IPS-15b (cell line): ENCODE data around the gene COL23A1.
"Not testable (repeated sequence)": the region's sequence is repeated elsewhere in the genome, so short reads cannot be mapped to it uniquely, and the experiment has no call there.

Experiments
- H3K27me3 ChIP-seq: one replicate; pipeline ENCODE4 v1.6.1; 2013; ENCODE audit warnings: low read length; ENCODE audit not compliant: control insufficient read depth, insufficient read depth
- H3K36me3 ChIP-seq: one replicate; pipeline ENCODE4 v1.6.1; 2013; ENCODE audit warnings: low read length; ENCODE audit not compliant: control insufficient read depth, insufficient read depth
- H3K4me1 ChIP-seq: one replicate; pipeline ENCODE4 v1.6.1; 2013; ENCODE audit warnings: mild to moderate bottlenecking, low read length; ENCODE audit not compliant: control insufficient read depth, insufficient read depth
- H3K4me3 ChIP-seq: one replicate; pipeline ENCODE4 v1.5.1; 2013; ENCODE audit warnings: low read depth, low read length
- H3K9ac ChIP-seq: one replicate; pipeline ENCODE4 v1.6.1; 2013; ENCODE audit warnings: low read depth, mild to moderate bottlenecking, low read length
- H3K9me3 ChIP-seq: one replicate; pipeline ENCODE4 v1.6.1; 2013; ENCODE audit warnings: mild to moderate bottlenecking, low read length; ENCODE audit not compliant: control insufficient read depth, insufficient read depth

The COL23A1 gene

DNA sequence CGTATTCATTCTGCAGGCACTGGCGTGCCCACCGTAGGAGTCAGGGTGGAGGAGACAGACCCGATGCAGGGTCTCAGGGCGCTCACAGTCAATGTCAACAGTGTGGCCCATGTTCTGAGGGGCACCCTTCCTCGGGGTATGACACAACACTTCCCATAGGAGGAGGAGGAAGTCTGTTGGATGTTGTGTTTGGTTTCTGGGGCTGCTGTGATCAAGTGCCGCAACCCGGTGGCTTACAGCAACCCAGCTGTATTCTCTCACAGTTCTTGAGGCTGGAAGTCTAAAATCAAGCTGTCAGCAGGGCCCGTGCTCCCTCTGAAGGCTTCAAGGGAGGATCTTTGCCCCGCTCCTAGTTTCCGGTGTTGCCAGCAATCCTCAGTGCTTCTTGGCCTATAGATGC lies 391.5 kb downstream of the COL23A1 start:
- Histone ChIP-seq H3K4me3 (no peak overlapping the region), H3K27me3 (peaks cover 9% of the 10 kb centered on the region), H3K36me3 (no peaks in the 10 kb centered on the region), H3K9ac (no peak overlapping the region), H3K9me3 (no peaks in the 10 kb centered on the region), H3K4me1 (peaks cover 3% of the 10 kb centered on the region)

DNA sequence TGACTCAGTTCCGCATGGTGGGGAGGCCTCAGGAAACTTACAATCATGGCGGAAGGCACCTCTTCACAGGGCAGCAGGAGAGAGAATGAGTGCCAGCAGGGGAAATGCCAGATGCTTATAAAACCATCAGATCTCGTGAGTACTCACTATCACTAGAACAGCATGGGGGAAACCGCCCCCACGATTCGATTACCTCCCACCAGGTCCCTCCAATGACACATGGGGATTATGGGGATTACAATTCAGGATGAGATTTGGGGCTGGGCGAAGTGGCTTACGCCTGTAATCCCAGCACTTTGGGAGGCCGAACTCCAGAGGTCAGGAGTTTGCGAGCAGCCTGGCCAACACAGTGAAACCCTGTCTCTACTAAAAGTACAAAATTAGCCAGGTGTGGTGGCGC lies 392.0 kb downstream of the COL23A1 start:
- not testable (repeated sequence) for H3K36me3 ChIP-seq, H3K4me3 ChIP-seq, H3K9me3 ChIP-seq, H3K9ac ChIP-seq, H3K27me3 ChIP-seq, H3K4me1 ChIP-seq

DNA sequence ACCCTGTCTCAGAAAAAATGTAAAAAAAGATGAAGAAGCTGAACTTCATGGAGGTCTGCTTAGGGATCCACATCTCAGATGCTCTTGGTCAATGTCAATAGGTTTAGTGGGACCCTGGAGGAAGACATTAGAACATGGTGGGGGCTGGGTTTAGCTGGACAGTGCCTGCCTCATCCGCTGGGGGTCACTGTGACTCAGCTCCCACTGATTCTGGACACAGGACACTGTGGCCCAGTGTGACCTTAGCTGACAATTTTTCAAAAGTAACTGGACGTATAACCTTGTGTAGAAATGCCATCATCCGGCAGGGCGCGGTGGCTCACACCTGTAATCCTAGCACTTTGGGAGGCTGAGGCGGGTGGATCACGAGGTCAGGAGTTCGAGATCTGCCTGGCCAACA lies 393.2 kb downstream of the COL23A1 start:
- H3K9ac ChIP-seq = no peak overlapping the region
- peaks cover 3% of the 10 kb centered on the region for H3K4me1 ChIP-seq
- H3K4me3 ChIP-seq = no peak overlapping the region
- peaks cover 3% of the 10 kb centered on the region for H3K9me3 ChIP-seq
- no peaks in the 10 kb centered on the region for H3K36me3 ChIP-seq
- H3K27me3 ChIP-seq = peaks cover 7% of the 10 kb centered on the region

DNA sequence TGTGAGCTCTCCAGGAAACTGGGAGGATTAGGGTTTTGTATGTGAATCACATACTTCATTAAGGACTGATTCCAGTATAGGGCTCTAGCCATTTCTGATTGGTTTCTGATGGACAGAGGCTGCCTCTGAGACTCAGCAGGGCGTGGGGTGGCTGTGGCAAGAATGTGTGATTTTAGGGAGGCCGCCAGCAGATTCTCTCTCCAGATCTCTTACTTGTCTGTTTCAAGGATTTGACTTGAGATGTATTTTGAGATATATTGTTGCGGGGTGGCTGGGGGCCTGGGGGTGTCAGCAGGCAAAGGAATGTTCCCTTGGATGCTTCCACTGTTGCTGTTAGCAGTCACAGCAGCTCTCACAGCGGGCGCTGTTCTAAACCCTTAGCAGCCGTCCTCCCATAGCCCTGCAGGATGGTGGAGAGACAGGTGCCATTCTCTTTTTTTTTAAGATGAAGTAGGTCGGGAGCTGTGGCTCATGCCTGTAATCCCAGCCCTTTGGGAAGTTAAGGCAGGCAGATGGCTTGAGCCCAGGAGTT lies 393.8 kb downstream of the COL23A1 start:
- Histone ChIP-seq H3K9ac (no peak overlapping the region), H3K4me3 (no peak overlapping the region), H3K27me3 (peaks cover under 1% of the 10 kb centered on the region), H3K9me3 (peaks cover 3% of the 10 kb centered on the region), H3K4me1 (peaks cover 3% of the 10 kb centered on the region), H3K36me3 (no peaks in the 10 kb centered on the region)

DNA sequence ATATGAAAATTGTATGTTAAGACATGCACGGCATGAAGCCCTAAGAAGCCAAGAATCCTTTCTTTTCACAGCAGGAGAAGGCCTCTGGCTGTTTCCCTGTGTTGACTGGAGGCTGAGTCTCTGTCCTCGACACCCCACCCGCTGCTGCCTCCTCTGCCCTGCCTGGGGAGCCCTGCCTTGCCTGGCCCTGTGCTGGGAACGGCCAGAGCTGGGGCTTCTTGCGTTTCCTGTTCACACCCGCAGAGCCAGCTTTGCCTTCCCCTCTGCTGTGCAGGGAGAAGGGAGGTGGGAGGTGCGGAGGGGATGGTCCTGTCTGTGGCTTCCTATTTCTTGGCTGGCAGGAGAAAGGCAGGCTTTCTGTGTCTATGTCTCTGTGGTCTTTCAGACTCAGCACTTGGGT lies 396.2 kb downstream of the COL23A1 start:
- no peak overlapping the region for H3K9ac ChIP-seq

DNA sequence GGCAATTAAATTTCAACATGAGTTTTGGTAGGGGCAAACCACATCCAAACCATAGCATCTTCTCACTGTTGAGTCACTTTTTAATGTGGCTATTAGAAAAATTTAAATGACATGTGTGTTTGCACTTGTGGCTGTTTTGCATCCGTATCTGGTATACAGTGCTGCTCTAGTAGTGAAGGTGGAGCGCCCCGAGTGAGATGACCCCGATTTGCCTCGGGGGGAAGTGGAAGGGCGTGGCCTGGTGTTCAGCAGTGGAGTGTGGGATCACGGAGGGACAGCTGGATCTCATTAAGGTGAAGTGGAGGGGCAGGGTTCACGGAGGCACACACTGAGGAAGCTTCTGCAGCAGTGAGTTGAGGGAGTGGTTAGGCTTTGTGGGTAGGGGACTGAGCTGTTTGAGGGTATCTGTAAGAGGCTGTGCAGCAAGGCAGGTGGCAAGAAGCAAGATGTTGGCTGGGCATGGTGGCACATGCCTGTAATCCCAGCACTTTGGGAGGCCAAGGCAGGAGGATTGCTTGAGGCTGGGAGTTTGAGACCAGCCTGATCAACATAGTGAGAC lies 396.9 kb downstream of the COL23A1 start:
- H3K36me3 ChIP-seq = no peaks in the 10 kb centered on the region
- peaks cover 3% of the 10 kb centered on the region for H3K4me1 ChIP-seq
- H3K27me3 ChIP-seq = no peaks in the 10 kb centered on the region
- H3K4me3 ChIP-seq = no peak overlapping the region
- peaks cover 3% of the 10 kb centered on the region for H3K9me3 ChIP-seq
- no peak overlapping the region for H3K9ac ChIP-seq

More for the DNA sequence above, 396.2 kb downstream of the COL23A1 start:
- Histone ChIP-seq H3K4me1 (peaks cover 3% of the 10 kb centered on the region), H3K4me3 (no peak overlapping the region), H3K27me3 (no peaks in the 10 kb centered on the region), H3K9me3 (peaks cover 3% of the 10 kb centered on the region), H3K36me3 (no peaks in the 10 kb centered on the region)

DNA sequence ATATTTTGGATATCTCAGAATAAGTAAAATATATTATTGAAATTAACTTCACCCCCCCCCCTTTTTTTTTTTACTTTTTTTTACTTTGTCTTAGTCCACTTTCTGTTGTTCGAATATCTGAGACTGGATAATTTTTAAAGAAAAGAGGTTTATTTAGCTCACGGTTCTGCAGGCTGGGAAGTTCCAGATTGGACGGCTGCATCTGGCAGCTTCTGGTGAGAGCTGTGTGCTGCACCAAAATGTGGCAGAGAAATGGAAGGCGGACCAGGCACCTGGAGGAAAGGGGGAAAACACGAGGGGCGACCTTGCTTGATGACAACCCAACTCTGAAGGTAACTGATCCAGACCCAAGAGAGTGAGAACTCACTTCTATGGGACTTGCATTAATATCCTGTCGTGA lies 397.4 kb downstream of the COL23A1 start:
- peaks cover 3% of the 10 kb centered on the region for H3K4me1 ChIP-seq
- H3K36me3 ChIP-seq = no peaks in the 10 kb centered on the region
- no peak overlapping the region for H3K4me3 ChIP-seq
- H3K9ac ChIP-seq = no peak overlapping the region
- H3K9me3 ChIP-seq = peaks cover 3% of the 10 kb centered on the region
- no peaks in the 10 kb centered on the region for H3K27me3 ChIP-seq

DNA sequence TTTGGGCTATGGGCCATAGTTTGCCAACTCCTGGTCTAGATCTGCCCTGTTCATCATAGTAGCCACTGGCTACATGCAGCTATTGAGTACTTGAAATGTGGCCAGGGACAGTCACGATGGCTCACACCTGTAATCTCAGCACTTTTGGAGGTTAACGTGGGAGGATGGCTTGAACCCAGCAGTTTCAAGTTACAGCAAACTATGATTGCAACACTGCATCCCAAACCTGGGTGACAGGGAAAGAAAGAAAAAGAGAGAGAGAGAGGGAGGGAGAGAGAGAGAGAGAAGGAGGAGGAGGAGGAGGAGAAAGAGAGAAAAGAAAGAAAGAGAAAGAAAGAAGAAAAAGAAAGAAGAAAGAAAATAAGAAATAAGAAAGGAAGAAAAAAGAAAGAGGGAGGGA lies 397.9 kb downstream of the COL23A1 start:
- Histone ChIP-seq H3K36me3 (no peaks in the 10 kb centered on the region), H3K27me3 (no peaks in the 10 kb centered on the region), H3K4me3 (no peak overlapping the region), H3K9ac (no peak overlapping the region), H3K9me3 (peaks cover 3% of the 10 kb centered on the region), H3K4me1 (peaks cover 3% of the 10 kb centered on the region)

DNA sequence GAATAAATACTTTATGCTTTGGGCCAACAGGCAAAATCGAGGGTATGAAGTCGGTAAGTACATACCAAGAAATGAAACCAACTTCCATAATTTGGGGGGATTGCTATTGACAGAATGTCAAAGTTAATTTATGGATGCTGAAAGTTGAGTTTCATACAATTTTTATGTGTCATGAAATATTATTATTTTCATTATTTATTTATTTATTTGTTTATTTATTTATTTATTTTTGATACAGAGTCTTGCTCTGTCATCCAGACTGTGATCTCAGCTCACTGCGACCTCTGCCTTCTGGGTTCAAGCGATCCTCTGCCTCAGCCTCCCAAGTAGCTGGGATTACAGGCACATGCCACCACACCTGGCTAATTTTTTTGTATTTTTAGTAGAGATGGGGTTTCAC lies 398.5 kb downstream of the COL23A1 start:
- Histone ChIP-seq H3K9me3 (peaks cover 3% of the 10 kb centered on the region), H3K4me3 (no peak overlapping the region), H3K4me1 (peaks cover 3% of the 10 kb centered on the region), H3K27me3 (peaks cover under 1% of the 10 kb centered on the region), H3K36me3 (no peaks in the 10 kb centered on the region), H3K9ac (no peak overlapping the region)

DNA sequence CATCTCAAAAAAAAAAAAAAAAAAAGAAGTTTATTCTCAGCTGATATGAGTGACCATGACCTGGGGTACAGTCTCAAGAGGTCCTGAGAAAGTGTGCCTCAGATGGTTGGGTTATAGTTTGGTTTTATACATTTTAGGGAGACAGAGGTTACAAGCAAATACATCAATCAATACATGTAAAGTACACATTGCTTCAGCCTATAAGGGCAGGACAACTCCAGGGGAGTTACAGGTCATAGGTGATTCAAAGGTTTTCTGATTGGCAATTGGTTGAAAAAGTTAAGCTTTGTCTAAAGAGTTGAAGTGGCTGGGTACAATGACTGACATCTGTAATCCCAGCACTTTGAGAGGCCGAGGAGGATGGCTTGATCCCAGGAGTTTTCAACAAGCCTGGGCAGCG lies 400.8 kb downstream of the COL23A1 start:
- H3K36me3 ChIP-seq = no peaks in the 10 kb centered on the region
- no peak overlapping the region for H3K4me3 ChIP-seq
- H3K27me3 ChIP-seq = peaks cover 8% of the 10 kb centered on the region
- H3K9me3 ChIP-seq = peaks cover 3% of the 10 kb centered on the region
- H3K9ac ChIP-seq = no peak overlapping the region
- H3K4me1 ChIP-seq = peaks cover 2% of the 10 kb centered on the region
